Spleen (tissue), 11 donors: Measurements from ENCODE around the gene RPS15. TPM values are rescaled to one million over a fixed set of nuclear protein-coding genes. Genes with fewer than 3 reads are reported as not detected.

Experiments used
- DNase-seq: peaks from one replicate; pipeline ENCODE4 v3.0.0-alpha.2; 2020
- H3K27ac ChIP-seq, 8 donors: fragments of 200-600 bp; sonication (generic) in 7 of 8; 1 replicate in 4 of 8; 2 replicates in 4 of 8; pipeline versions ENCODE4 v1.5.0 to v1.8.0; 2016 to 2021; ENCODE audit warnings: inconsistent platforms in 4 of 8, mild to moderate bottlenecking in 4 of 8, moderate library complexity in 1 of 8
- H3K27me3 ChIP-seq, 7 donors: fragments of 200-600 bp; sonication (generic) in 6 of 7; replicated peaks in 1 of 7; 1 replicate in 4 of 7; 2 replicates in 3 of 7; pipeline versions ENCODE4 v1.5.0 to v1.8.0; 2016 to 2021; ENCODE audit warnings: inconsistent platforms in 3 of 7, mild to moderate bottlenecking in 1 of 7
- H3K36me3 ChIP-seq, 6 donors: fragments of 200-600 bp; sonication (generic) in 5 of 6; 1 replicate in 4 of 6; 2 replicates in 2 of 6; pipeline versions ENCODE4 v1.5.0 to v1.8.0; 2016 to 2021; ENCODE audit warnings: inconsistent platforms in 2 of 6
- H3K4me1 ChIP-seq, 6 donors: fragments of 200-600 bp; sonication (generic) in 5 of 6; 1 replicate in 3 of 6; 2 replicates in 3 of 6; pipeline versions ENCODE4 v1.5.0 to v1.8.0; 2016 to 2021; ENCODE audit warnings: inconsistent platforms in 3 of 6
- H3K4me3 ChIP-seq, 8 donors: fragments of 200-600 bp; sonication (generic) in 7 of 8; 1 replicate in 4 of 8; 2 replicates in 4 of 8; pipeline versions ENCODE4 v1.5.0 to v1.8.0; 2016 to 2021; ENCODE audit warnings: inconsistent platforms in 4 of 8, mild to moderate bottlenecking in 4 of 8, moderate library complexity in 2 of 8
- H3K9me3 ChIP-seq, 8 donors: fragments of 200-600 bp; sonication (generic) in 7 of 8; 1 replicate in 4 of 8; 2 replicates in 4 of 8; pipeline versions ENCODE4 v1.5.0 to v1.8.0; 2016 to 2021; ENCODE audit warnings: inconsistent platforms in 4 of 8
- POLR2A ChIP-seq, 3 donors: fragments of 450-650 bp; IDR thresholded peaks; one replicate each; pipeline ENCODE4 v1.5.1; 2017; ENCODE audit warnings: antibody characterized with exemption in 3 of 3, mild to moderate bottlenecking in 1 of 3
- POLR2AphosphoS5 ChIP-seq, 3 donors: sonication (generic); formaldehyde crosslinking; IDR thresholded peaks; one replicate each; pipeline ENCODE4 v1.5.1; 2017; ENCODE audit warnings: antibody characterized with exemption in 3 of 3
- WGBS, 5 donors: extraction: QIAGEN DNeasy Blood & Tissue Kit in 3 of 5; methylation state at CpG; one replicate each; pipeline versions ENCODE4 v1.1.5 to v1.1.7; 2013 to 2018; 5-methylcytosine and 5-hydroxymethylcytosine counted together
- intact Hi-C: fragments of 100-400 bp; cut with DNase I; formaldehyde crosslinking; loops from one replicate; pipeline ENCODE4 v1.15.0; 2023; ENCODE audit warnings: low total_unique reads
- polyA plus RNA-seq, 3 donors: library from polyadenylated mRNA; stranded (reverse); fragments of 200-250 nt; gene quantifications; one replicate each; pipeline ENCODE4 v1.2.1, GENCODE V29; 2013
- total RNA-seq, 7 donors: library from RNA; depleted of rRNA in 3 of 7; stranded (reverse); fragments of >200 nt in 3 of 7; fragmentation: NEBNext Ultra II Directional in 4 of 7; extraction: Animal tissue kit (Norgen Biotek cat#: 25700) in 4 of 7; gene quantifications; one replicate each; pipeline versions ENCODE4 v1.1.0 to v1.2.1, GENCODE V29; 2016 to 2021
- TF ChIP-seq, protein P1 (sequence below), 11 experiments: fragments of 200-600 bp in 7 of 11; fragments of 450-650 bp in 4 of 11; sonication (generic) in 4 of 11; IDR thresholded peaks in 8 of 11; conservative IDR thresholded peaks in 3 of 11; 1 replicate in 7 of 11; 2 replicates in 4 of 11; pipeline versions ENCODE4 v1.4.0 to v1.8.0; 2016 to 2021; ENCODE audit warnings: antibody characterized with exemption in 11 of 11, inconsistent platforms in 4 of 11, mild to moderate bottlenecking in 1 of 11
- donor health status: healthy with polysubstance abuse.
- donor health status: DM: no; HTN: no; CAD: no; lungs with moderate emphysema.
- donor health status: DM: no; HTN: no; CAD: no.
- donor health status: Bipolar disorder and iron deficiency.
- donor health status: healthy.
- donor health status: DM: no; HTN: no; CAD: no.
- donor health status: DM: yes; HTN: yes; CAD: no.

The RPS15 gene
- total and polyA plus RNA-seq, 10 donors: 932 to 5,849 (median 4,147) TPM

- TF ChIP-seq, protein P1, sequence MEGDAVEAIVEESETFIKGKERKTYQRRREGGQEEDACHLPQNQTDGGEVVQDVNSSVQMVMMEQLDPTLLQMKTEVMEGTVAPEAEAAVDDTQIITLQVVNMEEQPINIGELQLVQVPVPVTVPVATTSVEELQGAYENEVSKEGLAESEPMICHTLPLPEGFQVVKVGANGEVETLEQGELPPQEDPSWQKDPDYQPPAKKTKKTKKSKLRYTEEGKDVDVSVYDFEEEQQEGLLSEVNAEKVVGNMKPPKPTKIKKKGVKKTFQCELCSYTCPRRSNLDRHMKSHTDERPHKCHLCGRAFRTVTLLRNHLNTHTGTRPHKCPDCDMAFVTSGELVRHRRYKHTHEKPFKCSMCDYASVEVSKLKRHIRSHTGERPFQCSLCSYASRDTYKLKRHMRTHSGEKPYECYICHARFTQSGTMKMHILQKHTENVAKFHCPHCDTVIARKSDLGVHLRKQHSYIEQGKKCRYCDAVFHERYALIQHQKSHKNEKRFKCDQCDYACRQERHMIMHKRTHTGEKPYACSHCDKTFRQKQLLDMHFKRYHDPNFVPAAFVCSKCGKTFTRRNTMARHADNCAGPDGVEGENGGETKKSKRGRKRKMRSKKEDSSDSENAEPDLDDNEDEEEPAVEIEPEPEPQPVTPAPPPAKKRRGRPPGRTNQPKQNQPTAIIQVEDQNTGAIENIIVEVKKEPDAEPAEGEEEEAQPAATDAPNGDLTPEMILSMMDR (IDR thresholded peaks at IDR 0.05 in 8 of 11, conservative IDR thresholded peaks at IDR 0.05 in 3 of 11): no peak
- TF ChIP-seq POLR2A (IDR thresholded peaks at IDR 0.05): no peak
- TF ChIP-seq POLR2AphosphoS5 (IDR thresholded peaks at IDR 0.05): no peak
- Histone ChIP-seq H3K4me3 (peak overlapping the region in 4 of 8 donors; percentile 4 to 72 (median 46)), H3K9me3 (no peaks in the 10 kb centered on the region), H3K4me1 (peaks cover 50 to 77% (median 70%) of the 10 kb centered on the region in 6 donors), H3K27me3 (peaks cover 21 to 85% (median 80%) of the 10 kb centered on the region in 7 donors), H3K27ac (no peak overlapping the region), H3K36me3 (peaks cover 0 to 12% (median 0%) of the 10 kb centered on the region in 6 donors)
- intact Hi-C loops: no loop called here
- peak; percentile 67 for DNase-seq
- 0 to 4% (median 3%) methylated on average over 6 to 92 of the region's 92 CpGs for WGBS, 5 donors
These were observed 29.5 kb downstream of the RPS15 start for GRCh38 chr19:1467490-1468273.

- H3K4me1 ChIP-seq: peaks cover 50 to 84% (median 72%) of the 10 kb centered on the region in 6 donors
- no peaks in the 10 kb centered on the region for H3K9me3 ChIP-seq
- WGBS, 5 donors: 2 to 11% (median 5%) methylated on average over 16 to 49 of the region's 49 CpGs
- peaks cover 21 to 91% (median 82%) of the 10 kb centered on the region in 7 donors for H3K27me3 ChIP-seq
- H3K27ac ChIP-seq: no peak overlapping the region
- DNase-seq: no peak
- intact Hi-C loops: no loop called here
- peak overlapping the region in 6 of 8 donors; percentile 4 to 72 (median 45) for H3K4me3 ChIP-seq
- peak in 1 of 3 donors; percentile 8 for TF ChIP-seq POLR2AphosphoS5 (IDR thresholded peaks at IDR 0.05)
- TF ChIP-seq, protein P1 (IDR thresholded peaks at IDR 0.05 in 8 of 11, conservative IDR thresholded peaks at IDR 0.05 in 3 of 11): no peak
- H3K36me3 ChIP-seq: peaks cover 0 to 13% (median 0%) of the 10 kb centered on the region in 6 donors
These were observed 30.2 kb downstream of the RPS15 start for GRCh38 chr19:1468274-1468820.

- TF ChIP-seq POLR2AphosphoS5 (IDR thresholded peaks at IDR 0.05) (no peak), POLR2A (IDR thresholded peaks at IDR 0.05) (no peak)
- TF ChIP-seq, protein P1 (IDR thresholded peaks at IDR 0.05 in 8 of 11, conservative IDR thresholded peaks at IDR 0.05 in 3 of 11): no peak
- DNase-seq: no peak
- Histone ChIP-seq H3K27me3 (peaks cover 21 to 96% (median 82%) of the 10 kb centered on the region in 7 donors), H3K27ac (no peak overlapping the region), H3K9me3 (no peaks in the 10 kb centered on the region), H3K36me3 (peaks cover 0 to 17% (median under 1%) of the 10 kb centered on the region in 6 donors), H3K4me3 (peak overlapping the region in 7 of 8 donors; percentile 4 to 72 (median 43)), H3K4me1 (peaks cover 50 to 89% (median 74%) of the 10 kb centered on the region in 6 donors)
- 1 to 7% (median 4%) methylated on average over 15 to 47 of the region's 47 CpGs; no CpG with 5 or more reads in 1 of the 5 donors for WGBS, 5 donors
- intact Hi-C loops: no loop called here
These were observed 30.6 kb downstream of the RPS15 start for GRCh38 chr19:1468821-1469254.
